HepG2 (cell line): Measurements from ENCODE around the gene COL27A1. TPM values are rescaled to one million over a fixed set of nuclear protein-coding genes. Genes with fewer than 3 reads are reported as not detected.

ENCODE experiments used
- ARID2 ChIP-seq: sonication (generic); formaldehyde crosslinking; IDR thresholded peaks from 2 replicates; pipeline ENCODE4 v1.8.1; 2022; ENCODE audit warnings: mild to moderate bottlenecking, missing genetic modification reagents, borderline replicate concordance
- CBX1 ChIP-seq: IDR thresholded peaks from one replicate; pipeline ENCODE4 v1.6.1; 2016; ENCODE audit warnings: antibody characterized with exemption, low read depth
- EP300 ChIP-seq, 3 experiments: sonication (generic) in 1 of 3; formaldehyde crosslinking in 1 of 3; IDR thresholded peaks; 2 replicates each; pipeline versions ENCODE4 v1.5.1 to v1.6.1; 2011 to 2020; ENCODE audit warnings: low read depth in 2 of 3, low read length in 2 of 3, borderline replicate concordance in 1 of 3, improper control_type of control experiment in 1 of 3, mild to moderate bottlenecking in 1 of 3, missing genetic modification reagents in 1 of 3, moderate library complexity in 1 of 3
- FOXO1 ChIP-seq: sonication (generic); formaldehyde crosslinking; IDR thresholded peaks from 2 replicates; pipeline ENCODE4 v1.4.0; 2020; ENCODE audit warnings: missing genetic modification reagents
- NR0B2 ChIP-seq: sonication (generic); formaldehyde crosslinking; IDR thresholded peaks from 2 replicates; pipeline ENCODE4 v1.4.0; 2020; ENCODE audit warnings: mild to moderate bottlenecking, missing genetic modification reagents
- UBTF ChIP-seq: sonication (generic); formaldehyde crosslinking; IDR thresholded peaks from 2 replicates; pipeline ENCODE4 v1.4.0; 2020; ENCODE audit warnings: mild to moderate bottlenecking, missing genetic modification reagents
- ZBTB21 ChIP-seq: sonication (generic); formaldehyde crosslinking; IDR thresholded peaks from 2 replicates; pipeline ENCODE4 v1.4.0; 2020; ENCODE audit warnings: missing genetic modification reagents
- ZNF180 ChIP-seq: sonication (generic); formaldehyde crosslinking; IDR thresholded peaks from 2 replicates; pipeline ENCODE4 v1.4.0; 2020; ENCODE audit warnings: low read depth, missing genetic modification reagents, borderline replicate concordance
- ZNF354B ChIP-seq: sonication (generic); formaldehyde crosslinking; IDR thresholded peaks from 2 replicates; pipeline ENCODE4 v1.8.0; 2022; ENCODE audit warnings: mild to moderate bottlenecking, missing genetic modification reagents
- ZNF605 ChIP-seq: sonication (generic); formaldehyde crosslinking; IDR thresholded peaks from 2 replicates; pipeline ENCODE4 v1.8.0; 2022; ENCODE audit warnings: mild to moderate bottlenecking, missing genetic modification reagents
- ZNF75D ChIP-seq: sonication (generic); formaldehyde crosslinking; IDR thresholded peaks from 2 replicates; pipeline ENCODE4 v1.8.1; 2023; ENCODE audit warnings: missing genetic modification reagents, mild to moderate bottlenecking, borderline replicate concordance
- ZNF792 ChIP-seq: IDR thresholded peaks from 2 replicates; pipeline ENCODE4 v1.6.1; 2016
- polyA plus RNA-seq, 8 experiments: library from polyadenylated mRNA; depleted of rRNA in 3 of 8; stranded (reverse) in 7 of 8; unstranded in 1 of 8; fragments of >200 nt; fragmentation: Illumina TruSeq in 4 of 8; extraction: Trizol in 4 of 8; gene quantifications; 2 replicates each; pipeline versions ENCODE4 v1.2.1 to v1.2.3, GENCODE V29; 2011 to 2016; ENCODE audit warnings: low read depth in 4 of 8, missing spikeins in 1 of 8, mixed read lengths in 1 of 8; ENCODE audit not compliant: insufficient read depth in 1 of 8
- total RNA-seq, 5 experiments: library from RNA; depleted of rRNA; stranded (reverse); fragments of >200 nt; fragmentation: Illumina TruSeq; extraction: Trizol; gene quantifications; 2 replicates each; pipeline ENCODE4 v1.2.3, GENCODE V29; 2016; ENCODE audit warnings: low read depth in 1 of 5
- TF ChIP-seq, protein P1 (sequence below), 2 experiments: sonication (generic) in 1 of 2; formaldehyde crosslinking in 1 of 2; IDR thresholded peaks; 2 replicates each; pipeline versions ENCODE4 v1.6.1 to v1.9.0; 2014 to 2022; ENCODE audit warnings: antibody characterized with exemption in 1 of 2, borderline replicate concordance in 1 of 2, inconsistent platforms in 1 of 2, low read depth in 1 of 2, missing genetic modification reagents in 1 of 2
- TF ChIP-seq, protein P2 (sequence below): sonication (generic); formaldehyde crosslinking; IDR thresholded peaks from 2 replicates; pipeline ENCODE4 v1.4.0; 2020; ENCODE audit warnings: missing genetic modification reagents

COL27A1 gene
- total and polyA plus RNA-seq, 2 of the 13 experiments (the other 11 are each of a cell fraction or from before 2014, with no cell fraction given) = 71.3 to 89.1 TPM

GRCh38 chr9:114163517-114163951 lies 8.2 kb downstream of the COL27A1 start (continued):
- TF ChIP-seq, protein P1, sequence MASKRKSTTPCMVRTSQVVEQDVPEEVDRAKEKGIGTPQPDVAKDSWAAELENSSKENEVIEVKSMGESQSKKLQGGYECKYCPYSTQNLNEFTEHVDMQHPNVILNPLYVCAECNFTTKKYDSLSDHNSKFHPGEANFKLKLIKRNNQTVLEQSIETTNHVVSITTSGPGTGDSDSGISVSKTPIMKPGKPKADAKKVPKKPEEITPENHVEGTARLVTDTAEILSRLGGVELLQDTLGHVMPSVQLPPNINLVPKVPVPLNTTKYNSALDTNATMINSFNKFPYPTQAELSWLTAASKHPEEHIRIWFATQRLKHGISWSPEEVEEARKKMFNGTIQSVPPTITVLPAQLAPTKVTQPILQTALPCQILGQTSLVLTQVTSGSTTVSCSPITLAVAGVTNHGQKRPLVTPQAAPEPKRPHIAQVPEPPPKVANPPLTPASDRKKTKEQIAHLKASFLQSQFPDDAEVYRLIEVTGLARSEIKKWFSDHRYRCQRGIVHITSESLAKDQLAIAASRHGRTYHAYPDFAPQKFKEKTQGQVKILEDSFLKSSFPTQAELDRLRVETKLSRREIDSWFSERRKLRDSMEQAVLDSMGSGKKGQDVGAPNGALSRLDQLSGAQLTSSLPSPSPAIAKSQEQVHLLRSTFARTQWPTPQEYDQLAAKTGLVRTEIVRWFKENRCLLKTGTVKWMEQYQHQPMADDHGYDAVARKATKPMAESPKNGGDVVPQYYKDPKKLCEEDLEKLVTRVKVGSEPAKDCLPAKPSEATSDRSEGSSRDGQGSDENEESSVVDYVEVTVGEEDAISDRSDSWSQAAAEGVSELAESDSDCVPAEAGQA (IDR thresholded peaks at IDR 0.05; ENCODE audit: low read depth) = no peak
- TF ChIP-seq, protein P1 (CRISPR knock-in tag; IDR thresholded peaks at IDR 0.05; ENCODE audit: borderline replicate concordance) = no peak
- no peak for TF ChIP-seq ZBTB21 (CRISPR knock-in tag)
- no peak for TF ChIP-seq CBX1
- TF ChIP-seq ZNF180 (CRISPR knock-in tag) = no peak
- TF ChIP-seq NR0B2 = no peak
- TF ChIP-seq ZNF792 (CRISPR knock-in tag) = no peak
- TF ChIP-seq, protein P2, sequence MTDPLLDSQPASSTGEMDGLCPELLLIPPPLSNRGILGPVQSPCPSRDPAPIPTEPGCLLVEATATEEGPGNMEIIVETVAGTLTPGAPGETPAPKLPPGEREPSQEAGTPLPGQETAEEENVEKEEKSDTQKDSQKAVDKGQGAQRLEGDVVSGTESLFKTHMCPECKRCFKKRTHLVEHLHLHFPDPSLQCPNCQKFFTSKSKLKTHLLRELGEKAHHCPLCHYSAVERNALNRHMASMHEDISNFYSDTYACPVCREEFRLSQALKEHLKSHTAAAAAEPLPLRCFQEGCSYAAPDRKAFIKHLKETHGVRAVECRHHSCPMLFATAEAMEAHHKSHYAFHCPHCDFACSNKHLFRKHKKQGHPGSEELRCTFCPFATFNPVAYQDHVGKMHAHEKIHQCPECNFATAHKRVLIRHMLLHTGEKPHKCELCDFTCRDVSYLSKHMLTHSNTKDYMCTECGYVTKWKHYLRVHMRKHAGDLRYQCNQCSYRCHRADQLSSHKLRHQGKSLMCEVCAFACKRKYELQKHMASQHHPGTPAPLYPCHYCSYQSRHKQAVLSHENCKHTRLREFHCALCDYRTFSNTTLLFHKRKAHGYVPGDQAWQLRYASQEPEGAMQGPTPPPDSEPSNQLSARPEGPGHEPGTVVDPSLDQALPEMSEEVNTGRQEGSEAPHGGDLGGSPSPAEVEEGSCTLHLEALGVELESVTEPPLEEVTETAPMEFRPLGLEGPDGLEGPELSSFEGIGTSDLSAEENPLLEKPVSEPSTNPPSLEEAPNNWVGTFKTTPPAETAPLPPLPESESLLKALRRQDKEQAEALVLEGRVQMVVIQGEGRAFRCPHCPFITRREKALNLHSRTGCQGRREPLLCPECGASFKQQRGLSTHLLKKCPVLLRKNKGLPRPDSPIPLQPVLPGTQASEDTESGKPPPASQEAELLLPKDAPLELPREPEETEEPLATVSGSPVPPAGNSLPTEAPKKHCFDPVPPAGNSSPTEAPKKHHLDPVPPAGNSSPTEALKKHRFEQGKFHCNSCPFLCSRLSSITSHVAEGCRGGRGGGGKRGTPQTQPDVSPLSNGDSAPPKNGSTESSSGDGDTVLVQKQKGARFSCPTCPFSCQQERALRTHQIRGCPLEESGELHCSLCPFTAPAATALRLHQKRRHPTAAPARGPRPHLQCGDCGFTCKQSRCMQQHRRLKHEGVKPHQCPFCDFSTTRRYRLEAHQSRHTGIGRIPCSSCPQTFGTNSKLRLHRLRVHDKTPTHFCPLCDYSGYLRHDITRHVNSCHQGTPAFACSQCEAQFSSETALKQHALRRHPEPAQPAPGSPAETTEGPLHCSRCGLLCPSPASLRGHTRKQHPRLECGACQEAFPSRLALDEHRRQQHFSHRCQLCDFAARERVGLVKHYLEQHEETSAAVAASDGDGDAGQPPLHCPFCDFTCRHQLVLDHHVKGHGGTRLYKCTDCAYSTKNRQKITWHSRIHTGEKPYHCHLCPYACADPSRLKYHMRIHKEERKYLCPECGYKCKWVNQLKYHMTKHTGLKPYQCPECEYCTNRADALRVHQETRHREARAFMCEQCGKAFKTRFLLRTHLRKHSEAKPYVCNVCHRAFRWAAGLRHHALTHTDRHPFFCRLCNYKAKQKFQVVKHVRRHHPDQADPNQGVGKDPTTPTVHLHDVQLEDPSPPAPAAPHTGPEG (CRISPR knock-in tag) = no peak
- TF ChIP-seq ZNF354B (CRISPR knock-in tag) = no peak
- peak; percentile 89 for TF ChIP-seq UBTF (CRISPR knock-in tag)
- no peak for TF ChIP-seq ARID2 (CRISPR knock-in tag)
- TF ChIP-seq ZNF75D (CRISPR knock-in tag) = no peak
- peak; percentile 36; the same call in 1 of the 2 replicates for TF ChIP-seq FOXO1 (CRISPR knock-in tag)
- TF ChIP-seq ZNF605 (CRISPR knock-in tag) = no peak
- 0 out of 4 replicates have a peak, but pooled peaks of 1 of the 2 experiments have one; percentile 32 for TF ChIP-seq EP300 (IDR thresholded peaks at IDR 0.05; ENCODE audit: low read depth in 2 of 2, low read length in 2 of 2)
- peak; percentile 67; the same call in 1 of the 2 replicates for TF ChIP-seq EP300 (CRISPR knock-in tag; IDR thresholded peaks at IDR 0.05; ENCODE audit: borderline replicate concordance)
